Measurements from ENCODE around the gene EHF.

DNA sequence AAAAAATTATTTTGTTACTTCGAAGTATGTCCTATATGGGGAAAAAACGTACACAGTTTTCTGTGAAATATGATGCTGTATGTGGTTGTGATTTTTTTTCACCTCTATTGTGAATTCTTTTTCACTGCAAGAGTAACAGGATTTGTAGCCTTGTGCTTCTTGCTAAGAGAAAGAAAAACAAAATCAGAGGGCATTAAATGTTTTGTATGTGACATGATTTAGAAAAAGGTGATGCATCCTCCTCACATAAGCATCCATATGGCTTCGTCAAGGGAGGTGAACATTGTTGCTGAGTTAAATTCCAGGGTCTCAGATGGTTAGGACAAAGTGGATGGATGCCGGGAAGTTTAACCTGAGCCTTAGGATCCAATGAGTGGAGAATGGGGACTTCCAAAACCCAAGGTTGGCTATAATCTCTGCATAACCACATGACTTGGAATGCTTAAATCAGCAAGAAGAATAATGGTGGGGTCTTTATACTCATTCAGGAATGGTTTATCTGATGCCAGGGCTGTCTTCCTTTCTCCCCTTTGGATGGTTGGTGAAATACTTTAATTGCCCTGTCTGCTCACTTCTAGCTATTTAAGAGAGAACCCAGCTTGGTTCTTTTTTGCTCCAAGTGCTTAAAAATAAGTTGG, 38.3 kb downstream of the EHF start:
- TF ChIP-seq, protein P1, sequence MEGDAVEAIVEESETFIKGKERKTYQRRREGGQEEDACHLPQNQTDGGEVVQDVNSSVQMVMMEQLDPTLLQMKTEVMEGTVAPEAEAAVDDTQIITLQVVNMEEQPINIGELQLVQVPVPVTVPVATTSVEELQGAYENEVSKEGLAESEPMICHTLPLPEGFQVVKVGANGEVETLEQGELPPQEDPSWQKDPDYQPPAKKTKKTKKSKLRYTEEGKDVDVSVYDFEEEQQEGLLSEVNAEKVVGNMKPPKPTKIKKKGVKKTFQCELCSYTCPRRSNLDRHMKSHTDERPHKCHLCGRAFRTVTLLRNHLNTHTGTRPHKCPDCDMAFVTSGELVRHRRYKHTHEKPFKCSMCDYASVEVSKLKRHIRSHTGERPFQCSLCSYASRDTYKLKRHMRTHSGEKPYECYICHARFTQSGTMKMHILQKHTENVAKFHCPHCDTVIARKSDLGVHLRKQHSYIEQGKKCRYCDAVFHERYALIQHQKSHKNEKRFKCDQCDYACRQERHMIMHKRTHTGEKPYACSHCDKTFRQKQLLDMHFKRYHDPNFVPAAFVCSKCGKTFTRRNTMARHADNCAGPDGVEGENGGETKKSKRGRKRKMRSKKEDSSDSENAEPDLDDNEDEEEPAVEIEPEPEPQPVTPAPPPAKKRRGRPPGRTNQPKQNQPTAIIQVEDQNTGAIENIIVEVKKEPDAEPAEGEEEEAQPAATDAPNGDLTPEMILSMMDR (IDR thresholded peaks at IDR 0.05): no peak
- no peak for TF ChIP-seq ZFX (IDR thresholded peaks at IDR 0.05; ENCODE audit: borderline replicate concordance)

All from 22Rv1 (cell line).